Skin epidermis (tissue), 12 donors: ENCODE measurements around the gene SLX4.

ENCODE experiments used
- H3K27ac ChIP-seq, 21 experiments: fragments of 200-600 bp; sonication (generic) in 11 of 21; one replicate each; pipeline ENCODE4 v1.5.0; 2020; ENCODE audit warnings: mild to moderate bottlenecking in 3 of 21, inconsistent platforms in 2 of 21, moderate library complexity in 2 of 21
- H3K4me3 ChIP-seq, 7 experiments: fragments of 200-600 bp; sonication (generic) in 2 of 7; one replicate each; pipeline ENCODE4 v1.5.0; 2020; ENCODE audit warnings: inconsistent platforms in 2 of 7, mild to moderate bottlenecking in 2 of 7, moderate library complexity in 1 of 7

The SLX4 gene

GRCh38 chr16:3607634-3608033 is 3.8 kb downstream of the SLX4 start:
- no peak overlapping the region for H3K27ac ChIP-seq

GRCh38 chr16:3607161-3607560 is 4.2 kb downstream of the SLX4 start:
- H3K27ac ChIP-seq = no peak overlapping the region
- H3K4me3 ChIP-seq = no peak overlapping the region

More at GRCh38 chr16:3607634-3608033, 3.8 kb downstream of the SLX4 start:
- no peak overlapping the region for H3K4me3 ChIP-seq

GRCh38 chr16:3606441-3606840 is 5.0 kb downstream of the SLX4 start:
- H3K27ac ChIP-seq = no peak overlapping the region
- H3K4me3 ChIP-seq = no peak overlapping the region

GRCh38 chr16:3602320-3602653 is 9.1 kb downstream of the SLX4 start:
- no peak overlapping the region for H3K4me3 ChIP-seq
- no peak overlapping the region for H3K27ac ChIP-seq

GRCh38 chr16:3601614-3602319 is 9.6 kb downstream of the SLX4 start:
- no peak overlapping the region for H3K4me3 ChIP-seq
- H3K27ac ChIP-seq = no peak overlapping the region

GRCh38 chr16:3599922-3600321 is 11.5 kb downstream of the SLX4 start:
- H3K4me3 ChIP-seq = no peak overlapping the region
- no peak overlapping the region for H3K27ac ChIP-seq

GRCh38 chr16:3599121-3599520 is 12.3 kb downstream of the SLX4 start:
- Histone ChIP-seq H3K27ac (no peak overlapping the region), H3K4me3 (no peak overlapping the region)

GRCh38 chr16:3598236-3598635 is 13.2 kb downstream of the SLX4 start:
- no peak overlapping the region for H3K4me3 ChIP-seq
- H3K27ac ChIP-seq = no peak overlapping the region

GRCh38 chr16:3597676-3598075 is 13.7 kb downstream of the SLX4 start:
- Histone ChIP-seq H3K27ac (no peak overlapping the region), H3K4me3 (no peak overlapping the region)

GRCh38 chr16:3597226-3597625 is 14.2 kb downstream of the SLX4 start:
- no peak overlapping the region for H3K27ac ChIP-seq
- no peak overlapping the region for H3K4me3 ChIP-seq

- Histone ChIP-seq H3K27ac (no peak overlapping the region), H3K4me3 (no peak overlapping the region)
These were observed 15.1 kb downstream of the SLX4 start for GRCh38 chr16:3596101-3596861.

GRCh38 chr16:3595521-3596021 is 15.8 kb downstream of the SLX4 start:
- H3K4me3 ChIP-seq = no peak overlapping the region
- H3K27ac ChIP-seq = no peak overlapping the region

GRCh38 chr16:3595110-3595486 is 16.3 kb downstream of the SLX4 start:
- Histone ChIP-seq H3K27ac (no peak overlapping the region), H3K4me3 (no peak overlapping the region)

GRCh38 chr16:3594316-3595109 is 16.9 kb downstream of the SLX4 start:
- no peak overlapping the region for H3K27ac ChIP-seq
- H3K4me3 ChIP-seq = no peak overlapping the region

GRCh38 chr16:3592559-3592958 is 18.8 kb downstream of the SLX4 start:
- Histone ChIP-seq H3K4me3 (no peak overlapping the region), H3K27ac (no peak overlapping the region)

GRCh38 chr16:3591991-3592390 is 19.4 kb downstream of the SLX4 start:
- Histone ChIP-seq H3K27ac (no peak overlapping the region), H3K4me3 (no peak overlapping the region)

- Histone ChIP-seq H3K27ac (no peak overlapping the region), H3K4me3 (no peak overlapping the region)
These were observed 20.0 kb downstream of the SLX4 start for GRCh38 chr16:3591436-3591803.

- no peak overlapping the region for H3K27ac ChIP-seq
- no peak overlapping the region for H3K4me3 ChIP-seq
These were observed 20.5 kb downstream of the SLX4 start for GRCh38 chr16:3590736-3591435.

- Histone ChIP-seq H3K27ac (no peak overlapping the region), H3K4me3 (no peak overlapping the region)
These were observed 21.3 kb downstream of the SLX4 start for GRCh38 chr16:3589991-3590701.
